ENCODE results near the gene PTPN23. TPM values are rescaled to one million over a fixed set of nuclear protein-coding genes. Genes with fewer than 3 reads are reported as not detected.
A peak's percentile ranks its signal among the peaks of the same experiment; 100 is the strongest.

Gene PTPN23
- total and polyA plus RNA-seq, 2 of the 13 experiments (the other 11 are each of a cell fraction or from before 2014, with no cell fraction given): 2.3 to 3.7 TPM

- TF ChIP-seq ZNF207 (IDR thresholded peaks at IDR 0.05; ENCODE audit: borderline replicate concordance): no peak
- TF ChIP-seq ZNF354B (CRISPR knock-in tag; IDR thresholded peaks at IDR 0.05): no peak
- peak; percentile 64; the same call in 1 of the 2 replicates for TF ChIP-seq ZNF343 (CRISPR knock-in tag; IDR thresholded peaks at IDR 0.05)
- no peak for TF ChIP-seq ZBTB33 (CRISPR knock-in tag; IDR thresholded peaks at IDR 0.05)
- TF ChIP-seq THRA (CRISPR knock-in tag; IDR thresholded peaks at IDR 0.05; ENCODE audit: borderline replicate concordance): no peak; the same call in 1 of the 2 replicates
- TF ChIP-seq CEBPB (IDR thresholded peaks at IDR 0.05; ENCODE audit: borderline replicate concordance, low read depth, low read length): no peak
- TF ChIP-seq, protein P1, sequence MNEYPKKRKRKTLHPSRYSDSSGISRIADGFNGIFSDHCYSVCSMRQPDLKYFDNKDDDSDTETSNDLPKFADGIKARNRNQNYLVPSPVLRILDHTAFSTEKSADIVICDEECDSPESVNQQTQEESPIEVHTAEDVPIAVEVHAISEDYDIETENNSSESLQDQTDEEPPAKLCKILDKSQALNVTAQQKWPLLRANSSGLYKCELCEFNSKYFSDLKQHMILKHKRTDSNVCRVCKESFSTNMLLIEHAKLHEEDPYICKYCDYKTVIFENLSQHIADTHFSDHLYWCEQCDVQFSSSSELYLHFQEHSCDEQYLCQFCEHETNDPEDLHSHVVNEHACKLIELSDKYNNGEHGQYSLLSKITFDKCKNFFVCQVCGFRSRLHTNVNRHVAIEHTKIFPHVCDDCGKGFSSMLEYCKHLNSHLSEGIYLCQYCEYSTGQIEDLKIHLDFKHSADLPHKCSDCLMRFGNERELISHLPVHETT (CRISPR knock-in tag; conservative IDR thresholded peaks at IDR 0.05): no peak; the same call in 1 of the 2 replicates
- TF ChIP-seq ZNF333 (CRISPR knock-in tag; IDR thresholded peaks at IDR 0.05; ENCODE audit: borderline replicate concordance): peak; percentile 65; the same call in 1 of the 2 replicates
- peak; percentile 89 for TF ChIP-seq MYC (CRISPR knock-in tag; IDR thresholded peaks at IDR 0.05; ENCODE audit: borderline replicate concordance)
- no peak for TF ChIP-seq ZNF672 (CRISPR knock-in tag; IDR thresholded peaks at IDR 0.05)
- TF ChIP-seq ZNF282 (IDR thresholded peaks at IDR 0.05; ENCODE audit: partially characterized antibody): no peak
- no peak for TF ChIP-seq ZNF562 (CRISPR knock-in tag; IDR thresholded peaks at IDR 0.05; ENCODE audit: borderline replicate concordance)
- no peak for TF ChIP-seq LCORL (IDR thresholded peaks at IDR 0.05)
- peak; percentile 71 for TF ChIP-seq LCORL (CRISPR knock-in tag; IDR thresholded peaks at IDR 0.05)
- peak; percentile 67; the same call in 1 of the 2 replicates for TF ChIP-seq ZNF235 (CRISPR knock-in tag; IDR thresholded peaks at IDR 0.05; ENCODE audit: borderline replicate concordance)
- TF ChIP-seq, protein P2, sequence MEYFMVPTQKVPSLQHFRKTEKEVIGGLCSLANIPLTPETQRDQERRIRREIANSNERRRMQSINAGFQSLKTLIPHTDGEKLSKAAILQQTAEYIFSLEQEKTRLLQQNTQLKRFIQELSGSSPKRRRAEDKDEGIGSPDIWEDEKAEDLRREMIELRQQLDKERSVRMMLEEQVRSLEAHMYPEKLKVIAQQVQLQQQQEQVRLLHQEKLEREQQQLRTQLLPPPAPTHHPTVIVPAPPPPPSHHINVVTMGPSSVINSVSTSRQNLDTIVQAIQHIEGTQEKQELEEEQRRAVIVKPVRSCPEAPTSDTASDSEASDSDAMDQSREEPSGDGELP (IDR thresholded peaks at IDR 0.05; ENCODE audit: borderline replicate concordance, low read depth): peak; percentile 73; the same call in 1 of the 2 replicates
- TF ChIP-seq, protein P3, sequence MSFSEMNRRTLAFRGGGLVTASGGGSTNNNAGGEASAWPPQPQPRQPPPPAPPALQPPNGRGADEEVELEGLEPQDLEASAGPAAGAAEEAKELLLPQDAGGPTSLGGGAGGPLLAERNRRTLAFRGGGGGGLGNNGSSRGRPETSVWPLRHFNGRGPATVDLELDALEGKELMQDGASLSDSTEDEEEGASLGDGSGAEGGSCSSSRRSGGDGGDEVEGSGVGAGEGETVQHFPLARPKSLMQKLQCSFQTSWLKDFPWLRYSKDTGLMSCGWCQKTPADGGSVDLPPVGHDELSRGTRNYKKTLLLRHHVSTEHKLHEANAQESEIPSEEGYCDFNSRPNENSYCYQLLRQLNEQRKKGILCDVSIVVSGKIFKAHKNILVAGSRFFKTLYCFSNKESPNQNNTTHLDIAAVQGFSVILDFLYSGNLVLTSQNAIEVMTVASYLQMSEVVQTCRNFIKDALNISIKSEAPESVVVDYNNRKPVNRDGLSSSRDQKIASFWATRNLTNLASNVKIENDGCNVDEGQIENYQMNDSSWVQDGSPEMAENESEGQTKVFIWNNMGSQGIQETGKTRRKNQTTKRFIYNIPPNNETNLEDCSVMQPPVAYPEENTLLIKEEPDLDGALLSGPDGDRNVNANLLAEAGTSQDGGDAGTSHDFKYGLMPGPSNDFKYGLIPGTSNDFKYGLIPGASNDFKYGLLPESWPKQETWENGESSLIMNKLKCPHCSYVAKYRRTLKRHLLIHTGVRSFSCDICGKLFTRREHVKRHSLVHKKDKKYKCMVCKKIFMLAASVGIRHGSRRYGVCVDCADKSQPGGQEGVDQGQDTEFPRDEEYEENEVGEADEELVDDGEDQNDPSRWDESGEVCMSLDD (CRISPR knock-in tag; IDR thresholded peaks at IDR 0.05; ENCODE audit: borderline replicate concordance): no peak
- TF ChIP-seq ZSCAN31 (CRISPR knock-in tag; IDR thresholded peaks at IDR 0.05; ENCODE audit: low read depth): 0 out of 2 replicates have a peak, but pooled peaks have one; percentile 45
- peak; percentile 52 for TF ChIP-seq HNF4A (CRISPR knock-in tag; IDR thresholded peaks at IDR 0.05)
Measured at GRCh38 chr3:47380601-47381316, at the start of gene PTPN23 (continued).

All from HepG2 (cell line).